HCT116 (cell line): ENCODE results near the gene C19orf85. TPM values are rescaled to one million over a fixed set of nuclear protein-coding genes. Genes with fewer than 3 reads are reported as not detected.

Source experiments
- ATAC-seq: fragments of 200-7000 bp; cut with Tn5 transposase; 2 replicates; pipeline ENCODE4 v1.9.1; 2020; ENCODE audit warnings: mild to moderate bottlenecking, moderate library complexity
- BruUV-seq: library from RNA; stranded (reverse); fragments of 400-500 nt; replicated peaks from 2 replicates; lab custom pipeline; 2021; lab: Mats Ljungman, UMichigan
- CTCF ChIA-PET: fragments of 300-600 bp; sonication (Branson Sonifier 250); formaldehyde crosslinking; loops from one replicate; lab custom pipeline; 2021; ENCODE audit warnings: antibody characterized with exemption; lab: Charles Lee
- POLR2A ChIA-PET: fragments of 300-600, 350-600 bp; sonication (Branson Sonifier 250); formaldehyde crosslinking; loops from one replicate; lab custom pipeline; 2021; ENCODE audit warnings: antibody characterized with exemption; lab: Charles Lee
- RAD21 ChIA-PET, 2 experiments: fragments of 300-600 bp; sonication (Branson Sonifier 250); formaldehyde crosslinking; loops; one replicate each; lab custom pipeline; 2023; ENCODE audit warnings: low total read pairs in 2 of 2; ENCODE audit not compliant: uncharacterized antibody in 2 of 2, unreplicated experiment in 2 of 2, low non-redundant PET in 1 of 2; lab: Charles Lee
- DNase-seq: peaks from one replicate; pipeline ENCODE4 v3.0.0-alpha.2; 2010; ENCODE audit warnings: low read depth, low spot score
- H2AFZ ChIP-seq: fragments of 200-600 bp; shearing (Covaris generic), sonication (generic); 2 replicates; pipeline ENCODE4 v1.6.1; 2017; ENCODE audit warnings: low read depth, mixed run types, mixed read lengths, antibody characterized with exemption, low read length; ENCODE audit not compliant: poor library complexity, severe bottlenecking
- H3K27ac ChIP-seq: 2 replicates; pipeline ENCODE4 v1.5.1; 2012; ENCODE audit warnings: low read depth, low read length
- H3K27me3 ChIP-seq: fragments of 200-600 bp; sonication (generic); 2 replicates; pipeline ENCODE4 v1.6.1; 2016; ENCODE audit warnings: mixed run types, low read length, mixed read lengths; ENCODE audit not compliant: insufficient read depth
- H3K36me3 ChIP-seq, 2 experiments: fragments of 200-500 bp in 1 of 2; fragments of 200-600 bp in 1 of 2; sonication (Bioruptor generic) in 1 of 2; sonication (generic) in 1 of 2; 2 replicates each; pipeline versions ENCODE4 v1.5.1 to v1.6.1; 2014 to 2016; ENCODE audit warnings: low read length in 2 of 2, inconsistent platforms in 1 of 2, mixed read lengths in 1 of 2, mixed run types in 1 of 2; ENCODE audit not compliant: insufficient read depth in 2 of 2, control insufficient read depth in 1 of 2
- H3K4me1 ChIP-seq, 2 experiments: fragments of 200-600 bp in 1 of 2; sonication (generic) in 1 of 2; 2 replicates each; pipeline versions ENCODE4 v1.5.1 to v1.6.1; 2012 to 2017; ENCODE audit warnings: low read length in 2 of 2, inconsistent platforms in 1 of 2, mild to moderate bottlenecking in 1 of 2, mixed read lengths in 1 of 2, mixed run types in 1 of 2, moderate library complexity in 1 of 2; ENCODE audit not compliant: insufficient read depth in 2 of 2, control insufficient read depth in 1 of 2
- H3K4me2 ChIP-seq: fragments of 200-600 bp; sonication (generic); 2 replicates; pipeline ENCODE4 v1.6.1; 2017; ENCODE audit warnings: mixed run types, low read length, mixed read lengths
- H3K4me3 ChIP-seq, 2 experiments: fragments of 200-600 bp in 1 of 2; sonication (generic) in 1 of 2; replicated peaks in 1 of 2; 2 replicates each; pipeline ENCODE4 v1.5.1; 2011 to 2016; ENCODE audit warnings: low read length in 2 of 2, control low read depth in 1 of 2, low read depth in 1 of 2, mild to moderate bottlenecking in 1 of 2, mixed read lengths in 1 of 2, mixed run types in 1 of 2
- H3K79me2 ChIP-seq: fragments of 200-600 bp; sonication (generic); 2 replicates; pipeline ENCODE4 v1.6.1; 2017; ENCODE audit warnings: mild to moderate bottlenecking, mixed run types, low read length, moderate library complexity, mixed read lengths; ENCODE audit not compliant: insufficient read depth
- H3K9ac ChIP-seq: fragments of 200-600 bp; sonication (generic); 2 replicates; pipeline ENCODE4 v1.6.1; 2016; ENCODE audit warnings: low read length, mixed read lengths
- H3K9me2 ChIP-seq: fragments of 200-600 bp; sonication (generic), shearing (Covaris generic); 2 replicates; pipeline ENCODE4 v1.6.1; 2017; ENCODE audit warnings: mixed run types, mild to moderate bottlenecking, moderate library complexity; ENCODE audit not compliant: insufficient read depth
- H3K9me3 ChIP-seq, 2 experiments: fragments of 200-500 bp in 1 of 2; fragments of 200-600 bp in 1 of 2; sonication (Bioruptor generic) in 1 of 2; sonication (generic) in 1 of 2; 2 replicates each; pipeline ENCODE4 v1.6.1; 2014 to 2017; ENCODE audit warnings: low read length in 2 of 2, mixed read lengths in 2 of 2, inconsistent platforms in 1 of 2, low read depth in 1 of 2, mild to moderate bottlenecking in 1 of 2, mixed run types in 1 of 2, moderate library complexity in 1 of 2; ENCODE audit not compliant: control insufficient read depth in 1 of 2, insufficient read depth in 1 of 2
- H4K20me1 ChIP-seq: fragments of 200-600 bp; sonication (generic), shearing (Covaris generic); 2 replicates; pipeline ENCODE4 v1.6.1; 2017; ENCODE audit warnings: mixed run types, mild to moderate bottlenecking, moderate library complexity; ENCODE audit not compliant: insufficient read depth
- CBX3 ChIP-seq: IDR thresholded peaks from 2 replicates; pipeline ENCODE4 v1.6.1; 2012; ENCODE audit warnings: low read depth
- CTCF ChIP-seq, 3 experiments: fragments of 200-600 bp in 1 of 3; sonication (generic) in 1 of 3; IDR thresholded peaks in 2 of 3; conservative IDR thresholded peaks in 1 of 3; 2 replicates each; pipeline ENCODE4 v1.5.1; 2012 to 2017; ENCODE audit warnings: low read depth in 2 of 3, low read length in 2 of 3, antibody characterized with exemption in 1 of 3, borderline replicate concordance in 1 of 3, control low read depth in 1 of 3, mild to moderate bottlenecking in 1 of 3, mixed read lengths in 1 of 3, mixed run types in 1 of 3, moderate library complexity in 1 of 3; ENCODE audit not compliant: insufficient read depth in 1 of 3
- EZH2phosphoT487 ChIP-seq: fragments of 200-600 bp; IDR thresholded peaks from 2 replicates; pipeline ENCODE4 v1.6.1; 2018; ENCODE audit warnings: antibody characterized with exemption, borderline replicate concordance
- JUND ChIP-seq: IDR thresholded peaks from 2 replicates; pipeline ENCODE4 v1.6.1; 2012
- POLR2AphosphoS5 ChIP-seq: IDR thresholded peaks from 2 replicates; pipeline ENCODE4 v1.6.1; 2011; ENCODE audit warnings: mild to moderate bottlenecking, low read depth, low read length, moderate library complexity
- RAD21 ChIP-seq: IDR thresholded peaks from 2 replicates; pipeline ENCODE4 v1.6.1; 2012; ENCODE audit warnings: low read depth, mild to moderate bottlenecking
- SRF ChIP-seq: IDR thresholded peaks from 2 replicates; pipeline ENCODE4 v1.6.1; 2012; ENCODE audit warnings: low read depth
- TCF7L2 ChIP-seq: IDR thresholded peaks from 2 replicates; pipeline ENCODE4 v1.7.0; 2011; ENCODE audit warnings: borderline replicate concordance, inconsistent platforms; ENCODE audit not compliant: insufficient read depth, insufficient read length; ENCODE audit errors: extremely low read depth
- ZNF274 ChIP-seq: fragments of 200-500 bp; sonication (Bioruptor generic); IDR thresholded peaks from 2 replicates; pipeline ENCODE4 v1.6.1; 2014; ENCODE audit warnings: mild to moderate bottlenecking, low read depth, low read length, inconsistent platforms
- intact Hi-C: fragments of 100-400 bp; cut with micrococcal nuclease; formaldehyde crosslinking; loops from 2 replicates; pipeline ENCODE4 v1.10.0; 2022
- total RNA-seq: library from RNA; stranded (reverse); gene quantifications from one replicate; pipeline ENCODE4 v1.2.1, GENCODE V29; 2021; ENCODE audit not compliant: unreplicated experiment
- TF ChIP-seq, protein P1 (sequence below): IDR thresholded peaks from 2 replicates; pipeline ENCODE4 v1.6.1; 2012; ENCODE audit warnings: low read depth

The C19orf85 gene
- total RNA-seq, 1 experiment from 2014 or later: 0.34 TPM

DNA sequence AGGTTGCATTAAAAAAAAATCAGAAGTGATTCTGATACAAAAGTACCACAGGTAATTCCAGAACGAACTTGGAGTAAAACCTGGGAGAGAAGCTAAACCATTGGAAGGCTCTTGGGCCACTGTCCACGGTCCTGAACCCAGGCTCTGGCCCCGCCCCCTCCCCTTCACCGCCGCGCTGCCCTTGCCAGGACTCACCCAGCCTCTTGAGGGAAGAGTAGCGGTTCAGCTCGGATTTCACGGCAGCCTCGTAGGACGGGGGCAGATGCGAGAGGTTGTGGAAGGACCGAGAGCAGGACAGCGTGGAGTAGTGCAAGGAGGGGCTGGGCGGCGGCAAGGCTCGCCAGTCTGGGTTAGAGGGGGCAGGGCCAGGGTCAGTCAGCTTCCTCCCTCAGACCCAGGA lies 27.1 kb downstream of the C19orf85 start (continued):
- TF ChIP-seq CTCF (IDR thresholded peaks at IDR 0.05 in 2 of 3, conservative IDR thresholded peaks at IDR 0.05 in 1 of 3; ENCODE audit: borderline replicate concordance in 1 of 3, insufficient read depth in 1 of 3, low read depth in 2 of 3, low read length in 2 of 3) (no peak), SRF (no peak), RAD21 (no peak)
- TF ChIP-seq, protein P1, sequence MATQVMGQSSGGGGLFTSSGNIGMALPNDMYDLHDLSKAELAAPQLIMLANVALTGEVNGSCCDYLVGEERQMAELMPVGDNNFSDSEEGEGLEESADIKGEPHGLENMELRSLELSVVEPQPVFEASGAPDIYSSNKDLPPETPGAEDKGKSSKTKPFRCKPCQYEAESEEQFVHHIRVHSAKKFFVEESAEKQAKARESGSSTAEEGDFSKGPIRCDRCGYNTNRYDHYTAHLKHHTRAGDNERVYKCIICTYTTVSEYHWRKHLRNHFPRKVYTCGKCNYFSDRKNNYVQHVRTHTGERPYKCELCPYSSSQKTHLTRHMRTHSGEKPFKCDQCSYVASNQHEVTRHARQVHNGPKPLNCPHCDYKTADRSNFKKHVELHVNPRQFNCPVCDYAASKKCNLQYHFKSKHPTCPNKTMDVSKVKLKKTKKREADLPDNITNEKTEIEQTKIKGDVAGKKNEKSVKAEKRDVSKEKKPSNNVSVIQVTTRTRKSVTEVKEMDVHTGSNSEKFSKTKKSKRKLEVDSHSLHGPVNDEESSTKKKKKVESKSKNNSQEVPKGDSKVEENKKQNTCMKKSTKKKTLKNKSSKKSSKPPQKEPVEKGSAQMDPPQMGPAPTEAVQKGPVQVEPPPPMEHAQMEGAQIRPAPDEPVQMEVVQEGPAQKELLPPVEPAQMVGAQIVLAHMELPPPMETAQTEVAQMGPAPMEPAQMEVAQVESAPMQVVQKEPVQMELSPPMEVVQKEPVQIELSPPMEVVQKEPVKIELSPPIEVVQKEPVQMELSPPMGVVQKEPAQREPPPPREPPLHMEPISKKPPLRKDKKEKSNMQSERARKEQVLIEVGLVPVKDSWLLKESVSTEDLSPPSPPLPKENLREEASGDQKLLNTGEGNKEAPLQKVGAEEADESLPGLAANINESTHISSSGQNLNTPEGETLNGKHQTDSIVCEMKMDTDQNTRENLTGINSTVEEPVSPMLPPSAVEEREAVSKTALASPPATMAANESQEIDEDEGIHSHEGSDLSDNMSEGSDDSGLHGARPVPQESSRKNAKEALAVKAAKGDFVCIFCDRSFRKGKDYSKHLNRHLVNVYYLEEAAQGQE: no peak; the same call in none of the 2 replicates

DNA sequence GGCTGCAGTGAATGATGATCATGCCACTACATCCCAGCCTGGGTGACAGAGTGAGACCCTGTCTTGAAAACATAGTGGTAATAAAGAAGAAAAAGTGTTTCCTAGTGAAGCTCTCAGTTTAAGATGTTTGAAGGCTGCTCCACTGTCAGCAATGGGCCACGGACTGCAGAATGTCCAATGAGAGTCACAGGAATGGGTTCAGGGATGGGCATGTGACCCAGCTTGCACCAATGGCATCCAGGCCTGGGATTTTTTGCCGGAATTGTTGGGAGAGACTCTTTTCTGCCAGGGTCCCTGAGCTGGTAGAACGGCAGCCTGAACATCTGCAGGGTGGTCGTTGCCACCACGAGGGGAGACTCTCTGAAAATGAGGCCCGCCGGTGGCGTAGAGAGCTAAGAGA lies 27.7 kb downstream of the C19orf85 start:
- Histone ChIP-seq H3K36me3 (no peaks in the 10 kb centered on the region), H3K4me2 (no peak overlapping the region), H3K79me2 (no peaks in the 10 kb centered on the region), H3K27me3 (no peaks in the 10 kb centered on the region), H3K27ac (no peak overlapping the region), H3K9ac (no peak overlapping the region), H3K4me3 (no peak overlapping the region), H3K9me3 (no peaks in the 10 kb centered on the region), H3K9me2 (no peaks in the 10 kb centered on the region), H3K4me1 (peaks cover 0 to 10% of the 10 kb centered on the region in 2 experiments; a peak in 2 of 4 replicates), H4K20me1 (no peaks in the 10 kb centered on the region), H2AFZ (no peak overlapping the region)
- ATAC-seq: no peak
- DNase-seq: no peak
- BruUV-seq: no TSS peak
- ChIA-PET RAD21 (no interaction called here), CTCF (interaction anchor here (1.1 to 1.4 kb wide), 2 partner anchors 9 to 31 kb away, joined by 3 to 6 read pairs; no protein-coding TSS in a partner anchor), POLR2A (no interaction called here)
- no peak for TF ChIP-seq POLR2AphosphoS5
- TF ChIP-seq RAD21: no peak
- no peak for TF ChIP-seq CTCF (IDR thresholded peaks at IDR 0.05 in 2 of 3, conservative IDR thresholded peaks at IDR 0.05 in 1 of 3; ENCODE audit: borderline replicate concordance in 1 of 3, insufficient read depth in 1 of 3, low read depth in 2 of 3, low read length in 2 of 3)
- TF ChIP-seq CBX3: no peak
- TF ChIP-seq TCF7L2: no peak
- no peak for TF ChIP-seq EZH2phosphoT487
- TF ChIP-seq JUND: no peak
- TF ChIP-seq ZNF274: no peak
- intact Hi-C loops: no loop called here
